ENCODE measurements around the gene SORCS3. TPM values are rescaled to one million over a fixed set of nuclear protein-coding genes. Genes with fewer than 3 reads are reported as not detected.

The SORCS3 gene
- total RNA-seq, 1 experiment from 2014 or later, result 0.04 TPM

- H3K18ac ChIP-seq (ENCODE audit: insufficient read length, low read depth, low read length), result no peak overlapping the region
- no peak overlapping the region for H3K14ac ChIP-seq (ENCODE audit: insufficient read depth, low read length)
- H3K23me2 ChIP-seq (ENCODE audit: insufficient read length, low read depth, low read length, poor library complexity, severe bottlenecking), result no peaks in the 10 kb centered on the region
- no peaks in the 10 kb centered on the region for H3K79me2 ChIP-seq (ENCODE audit: insufficient read depth, low read length)
- H3K79me1 ChIP-seq (ENCODE audit: insufficient read depth, low read depth, low read length, poor library complexity, severe bottlenecking), result no peaks in the 10 kb centered on the region
- H3K23ac ChIP-seq (ENCODE audit: insufficient read length, low read depth, low read length), result no peak overlapping the region
- H2BK20ac ChIP-seq (ENCODE audit: low read depth, low read length, poor library complexity, severe bottlenecking), result no peak overlapping the region
- no peak overlapping the region for H2BK5ac ChIP-seq (ENCODE audit: insufficient read length, low read length)
- H3K27me3 Mint-ChIP-seq (ENCODE audit: low read depth), result no peaks in the 10 kb centered on the region; the same call in 1 of the 2 replicates
- no peak overlapping the region for H3K56ac ChIP-seq (ENCODE audit: insufficient read length, low read depth, low read length)
- H3T11ph ChIP-seq (ENCODE audit: low read length), result no peak overlapping the region
- DNase-seq, result no peak
- H3K4me3 Mint-ChIP-seq, result no peak overlapping the region
- H3K9ac ChIP-seq (ENCODE audit: extremely low read depth, insufficient read length, low read length), result no peak overlapping the region
- no peaks in the 10 kb centered on the region for H3K36me3 Mint-ChIP-seq (ENCODE audit: insufficient read depth in 1 of 3, low read depth in 3 of 3)
- H2BK12ac ChIP-seq (ENCODE audit: insufficient read length, low read depth, low read length), result no peak overlapping the region
- no peaks in the 10 kb centered on the region for H3K9me3 ChIP-seq (ENCODE audit: control insufficient read depth, low read depth, low read length)
- H3K4me2 ChIP-seq (ENCODE audit: insufficient read depth, insufficient read length, low read length), result no peak overlapping the region
- H2BK120ac ChIP-seq (ENCODE audit: low read depth, low read length, poor library complexity, severe bottlenecking), result no peak overlapping the region
- peaks cover 4% of the 10 kb centered on the region; the same call in 1 of the 2 replicates for H3K4me1 ChIP-seq (ENCODE audit: insufficient read depth, low read length)
- TF ChIP-seq CTCF (conservative IDR thresholded peaks at IDR 0.05), result no peak
- no peaks in the 10 kb centered on the region for H4K20me1 ChIP-seq (ENCODE audit: control insufficient read depth, insufficient read depth, insufficient read length)
- no peak overlapping the region for H4K8ac ChIP-seq (replicated peaks; ENCODE audit: insufficient read length, low read depth, low read length)
- H3K27me3 ChIP-seq (ENCODE audit: insufficient read depth, low read length), result no peaks in the 10 kb centered on the region
- H3K9me3 Mint-ChIP-seq, result no peaks in the 10 kb centered on the region
- H2BK15ac ChIP-seq (ENCODE audit: low read depth, low read length), result no peak overlapping the region
- no peak overlapping the region for H4K91ac ChIP-seq (ENCODE audit: insufficient read length, low read depth, low read length)
- no peak overlapping the region for H2AFZ ChIP-seq (ENCODE audit: low read length)
- no peak overlapping the region for H3K27ac ChIP-seq (ENCODE audit: insufficient read length, low read depth, low read length)
- no peak overlapping the region for H3K4ac ChIP-seq (ENCODE audit: low read depth, low read length)
- no peak overlapping the region for H2AK5ac ChIP-seq (ENCODE audit: insufficient read length, low read length)
- H3K4me1 Mint-ChIP-seq, result peaks cover 12 to 14% of the 10 kb centered on the region in 2 experiments
- no peak overlapping the region for H3K27ac Mint-ChIP-seq
- H4K5ac ChIP-seq (ENCODE audit: insufficient read length, low read depth, low read length), result no peak overlapping the region
Observed at GRCh38 chr10:104873161-104873560, 232.1 kb downstream of the SORCS3 start.

Measured in H9 (cell line).